ENCODE results near the gene MORN1. TPM values are rescaled to one million over a fixed set of nuclear protein-coding genes. Genes with fewer than 3 reads are reported as not detected.
"Not testable (repeated sequence)": the region's sequence is repeated elsewhere in the genome, so short reads cannot be mapped to it uniquely, and the experiment has no call there.

Gene MORN1
- total RNA-seq, result 1 to 10 TPM; 5.9 to 6.6 TPM

- CTCF ChIA-PET, result interaction anchor here (0.7 to 6.2 kb wide), 6 partner anchors 8 to 196 kb away, joined by 3 to 35 read pairs (median 4); partner anchors contain the start of gene FAAP20
- POLR2A ChIA-PET, result interaction anchor here (1.0 to 2.5 kb wide), 6 partner anchors 9 to 203 kb away, joined by 3 to 6 read pairs (median 4); no protein-coding TSS in a partner anchor
- H3K9me3 Mint-ChIP-seq, result no peaks in the 10 kb centered on the region
- peaks cover 39% of the 10 kb centered on the region for H3K4me1 Mint-ChIP-seq (ENCODE audit: low read depth)
- peak; percentile 99 for ATAC-seq
- intact Hi-C loops (cut with micrococcal nuclease), result no loop called here
- peak; percentile 99 for DNase-seq
- peak within 1 kb of the TSS; percentile 90 for H3K27ac Mint-ChIP-seq
- peak within 1 kb of the TSS; percentile 92 for H3K4me3 Mint-ChIP-seq
- H3K36me3 Mint-ChIP-seq (ENCODE audit: low read depth), result peaks cover 22% of the 10 kb centered on the region
- no peak for TF ChIP-seq CTCF (IDR thresholded peaks at IDR 0.05)
- H3K27me3 Mint-ChIP-seq, result no peaks in the 10 kb centered on the region
These were observed at the start of gene MORN1, which contains the start of gene RER1 for GRCh38 chr1:2391041-2391930. TSS of gene MORN1 (minus strand) at chr1:2391554. CDS start at chr1:2391533, 21 bp downstream. TSS of gene RER1 (plus strand) at chr1:2391841. CDS start at chr1:2395791, 3,950 bp downstream.

- H3K27ac Mint-ChIP-seq; intact Hi-C loops (cut with micrococcal nuclease); H3K4me3 Mint-ChIP-seq; H3K4me1 Mint-ChIP-seq (ENCODE audit: low read depth); H3K9me3 Mint-ChIP-seq; DNase-seq; H3K36me3 Mint-ChIP-seq (ENCODE audit: low read depth); ATAC-seq; CTCF ChIA-PET: not testable (repeated sequence)
- POLR2A ChIA-PET, result interaction anchor here (0.6 kb wide), 1 partner anchor 21 kb away, joined by 3 read pairs; no protein-coding TSS in a partner anchor
- peaks cover 11% of the 10 kb centered on the region for H3K27me3 Mint-ChIP-seq
These were observed 49.0 kb upstream of the MORN1 start for GRCh38 chr1:2440346-2440745.

- no peak for DNase-seq
- no peak for ATAC-seq
- Mint-ChIP-seq H3K27ac (no peak overlapping the region), H3K27me3 (peaks cover 5% of the 10 kb centered on the region), H3K9me3 (no peaks in the 10 kb centered on the region), H3K4me1 (ENCODE audit: low read depth) (no peaks in the 10 kb centered on the region), H3K36me3 (ENCODE audit: low read depth) (no peaks in the 10 kb centered on the region), H3K4me3 (no peak overlapping the region)
- ChIA-PET POLR2A (no interaction called here), CTCF (no interaction called here)
- intact Hi-C loops (cut with micrococcal nuclease), result no loop called here
- no peak for TF ChIP-seq CTCF (IDR thresholded peaks at IDR 0.05)
These were observed 48.0 kb upstream of the MORN1 start for GRCh38 chr1:2439369-2439768.

GRCh38 chr1:2438641-2439040, 47.3 kb upstream of the MORN1 start:
- ATAC-seq, result no peak
- no peak for TF ChIP-seq CTCF (IDR thresholded peaks at IDR 0.05)
- Mint-ChIP-seq H3K27me3 (peaks cover 3% of the 10 kb centered on the region), H3K27ac (no peak overlapping the region), H3K9me3 (no peaks in the 10 kb centered on the region), H3K4me3 (no peak overlapping the region), H3K36me3 (ENCODE audit: low read depth) (no peaks in the 10 kb centered on the region), H3K4me1 (ENCODE audit: low read depth) (no peaks in the 10 kb centered on the region)
- DNase-seq, result no peak
- intact Hi-C loops (cut with micrococcal nuclease), result no loop called here
- CTCF ChIA-PET, result interaction anchor here (0.6 kb wide), 1 partner anchor 1032 kb away, joined by 3 read pairs; no protein-coding TSS in a partner anchor
- POLR2A ChIA-PET, result no interaction called here

GRCh38 chr1:2438038-2438437, 46.7 kb upstream of the MORN1 start:
- ChIA-PET CTCF (no interaction called here), POLR2A (no interaction called here)
- H3K36me3 Mint-ChIP-seq (ENCODE audit: low read depth), result no peaks in the 10 kb centered on the region
- intact Hi-C loops (cut with micrococcal nuclease), result no loop called here
- no peak for TF ChIP-seq CTCF (IDR thresholded peaks at IDR 0.05)
- H3K27ac Mint-ChIP-seq, result no peak overlapping the region
- peaks cover 3% of the 10 kb centered on the region for H3K27me3 Mint-ChIP-seq
- no peak for DNase-seq
- no peaks in the 10 kb centered on the region for H3K9me3 Mint-ChIP-seq
- no peak overlapping the region for H3K4me3 Mint-ChIP-seq
- no peaks in the 10 kb centered on the region for H3K4me1 Mint-ChIP-seq (ENCODE audit: low read depth)
- no peak for ATAC-seq

All from activated CD8-positive, alpha-beta T cell treated with anti-CD3 and anti-CD28 coated beads for 36 hours (primary cell).